GM18499 (cell line): ENCODE data around the gene MRPL17.
"Not testable (repeated sequence)": the region's sequence is repeated elsewhere in the genome, so short reads cannot be mapped to it uniquely, and the experiment has no call there.

ENCODE experiments used
- ATAC-seq: cut with Tn5 transposase; IDR thresholded peaks from one replicate; pipeline ENCODE4 v1.9.1; 2021; ENCODE audit warnings: moderate number of reproducible peaks; ENCODE audit not compliant: insufficient read depth, unreplicated experiment

Gene MRPL17

GRCh38 chr11:6682936-6683861, at the start of gene MRPL17:
Gene MRPL17 (minus strand): TSS chr11:6683340. CDS start chr11:6683296, 44 bp downstream.
- peak; percentile 91 for ATAC-seq

DNA sequence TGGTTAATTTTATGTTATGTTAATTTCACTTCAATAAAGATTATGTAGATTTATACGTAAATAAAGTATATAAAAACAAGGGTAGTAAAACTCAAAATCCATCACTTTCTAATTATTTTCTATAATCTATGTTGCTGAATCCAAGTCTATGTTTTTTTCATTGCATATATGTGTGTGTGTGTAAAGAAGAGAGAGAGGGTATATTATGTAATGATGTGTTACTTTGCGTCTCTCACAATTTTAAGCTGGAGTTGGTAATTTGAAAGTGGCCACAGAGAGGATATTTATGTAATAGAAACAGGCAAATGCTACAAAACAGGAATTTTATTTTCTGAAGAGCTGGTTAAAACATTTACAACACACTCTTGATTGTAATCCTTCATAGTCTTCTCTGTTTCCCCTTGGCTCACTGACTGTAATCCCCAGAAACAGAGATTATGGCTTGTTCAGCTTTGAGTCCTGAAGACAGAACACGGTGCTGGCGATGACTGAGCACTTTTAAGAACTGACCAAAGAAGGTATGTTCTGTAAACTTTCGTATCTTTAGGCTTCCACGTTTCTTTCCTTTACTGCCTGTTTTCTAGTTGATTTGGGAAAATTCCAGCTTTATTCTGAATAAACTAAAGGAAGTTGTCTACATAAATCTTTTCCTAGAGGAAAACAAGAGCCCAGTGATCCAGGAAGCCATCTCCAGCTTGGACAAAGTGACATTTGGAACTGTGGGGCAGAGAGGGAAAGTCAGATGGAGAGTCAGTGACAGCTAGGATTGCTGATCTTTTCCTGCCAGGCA, 45.0 kb upstream of the MRPL17 start:
- ATAC-seq: no peak

DNA sequence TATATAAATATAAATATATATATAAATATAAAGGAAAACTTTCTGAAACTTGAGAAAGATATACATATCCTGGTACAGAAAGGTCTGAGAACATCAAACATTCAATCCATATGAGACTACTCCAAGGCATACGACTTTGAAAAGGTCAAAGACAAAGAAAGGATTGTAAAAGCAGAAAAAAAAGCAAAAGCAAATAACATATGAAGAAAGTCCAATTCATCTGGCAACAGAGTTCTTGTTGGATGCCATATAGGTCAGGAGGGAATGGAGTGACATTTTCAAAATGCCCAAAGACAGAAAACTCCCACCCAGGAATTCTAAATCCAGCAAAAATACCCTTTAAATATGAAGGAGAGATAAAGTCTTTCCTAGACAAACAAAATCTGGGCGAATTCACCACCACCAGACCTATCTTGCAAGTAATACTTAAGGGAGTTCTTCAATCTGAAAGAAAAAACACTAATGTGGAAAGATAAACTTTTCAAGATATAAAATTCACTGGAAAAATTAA, 42.3 kb upstream of the MRPL17 start:
- no peak for ATAC-seq

- no peak for ATAC-seq
These were observed 40.9 kb upstream of the MRPL17 start for GRCh38 chr11:6724013-6724412.

DNA sequence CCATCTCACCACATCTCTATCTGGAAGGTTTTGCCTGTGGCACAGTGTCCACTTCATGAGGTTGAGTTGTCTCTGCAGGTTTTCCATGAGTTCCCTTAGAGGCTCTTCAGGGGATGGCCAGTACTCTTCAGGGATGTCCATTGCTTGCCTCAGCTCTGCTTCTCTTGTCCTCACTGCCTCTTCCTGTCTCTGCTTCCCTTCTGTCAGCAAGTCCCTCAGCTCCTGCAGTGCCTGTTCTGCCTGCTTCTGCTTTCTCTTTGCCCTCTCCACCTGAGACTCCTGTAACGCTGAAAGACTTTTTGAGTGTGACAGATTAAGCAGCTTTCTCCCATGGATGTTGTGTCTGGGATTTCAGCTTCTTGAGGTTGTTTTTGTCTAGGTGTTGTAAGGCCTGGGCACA, 38.2 kb upstream of the MRPL17 start:
- ATAC-seq: no peak

- ATAC-seq: no peak
These were observed 36.4 kb upstream of the MRPL17 start for GRCh38 chr11:6719576-6719975.

DNA sequence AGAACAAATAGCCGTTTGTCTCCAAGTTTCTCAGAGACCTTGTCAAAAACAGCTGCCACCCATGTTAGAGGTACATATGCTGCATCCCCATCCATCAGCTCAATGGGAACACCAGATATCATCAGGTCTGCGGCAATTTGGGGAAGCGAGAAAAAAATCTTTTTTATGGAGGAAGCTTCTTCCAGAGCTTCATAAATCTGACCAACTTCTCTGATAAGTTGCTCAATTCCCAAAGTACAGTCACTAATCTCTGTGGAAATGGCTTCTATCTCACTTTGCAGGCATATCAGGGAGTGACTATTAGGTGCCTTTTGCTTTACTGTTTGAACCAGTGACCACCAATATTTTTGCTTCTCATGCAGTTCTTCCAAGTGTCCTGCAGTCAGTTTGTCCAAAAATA, 34.3 kb upstream of the MRPL17 start:
- no peak for ATAC-seq

- ATAC-seq: not testable (repeated sequence)
These were observed 28.4 kb upstream of the MRPL17 start for GRCh38 chr11:6711552-6711951.

DNA sequence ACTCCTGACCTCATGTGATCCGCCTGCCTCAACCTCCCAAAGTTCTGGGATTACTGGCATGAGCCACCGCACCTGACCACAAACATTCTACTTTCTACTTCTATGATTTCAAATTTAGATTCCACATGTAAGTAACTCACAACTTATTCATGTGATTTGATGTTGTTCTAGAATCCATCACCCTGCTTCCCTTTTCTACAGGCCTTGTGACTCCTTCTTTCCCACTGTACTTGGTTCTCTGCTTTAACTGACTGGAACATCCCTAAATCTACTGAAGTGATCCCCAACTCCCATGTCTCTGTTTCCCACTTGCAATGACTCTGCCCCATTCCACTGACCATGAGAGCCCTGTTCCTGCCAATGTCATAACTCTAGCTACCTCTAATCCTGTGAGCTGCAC, 25.7 kb upstream of the MRPL17 start:
- ATAC-seq: no peak

GRCh38 chr11:6705905-6706535, 22.9 kb upstream of the MRPL17 start:
- ATAC-seq: no peak

DNA sequence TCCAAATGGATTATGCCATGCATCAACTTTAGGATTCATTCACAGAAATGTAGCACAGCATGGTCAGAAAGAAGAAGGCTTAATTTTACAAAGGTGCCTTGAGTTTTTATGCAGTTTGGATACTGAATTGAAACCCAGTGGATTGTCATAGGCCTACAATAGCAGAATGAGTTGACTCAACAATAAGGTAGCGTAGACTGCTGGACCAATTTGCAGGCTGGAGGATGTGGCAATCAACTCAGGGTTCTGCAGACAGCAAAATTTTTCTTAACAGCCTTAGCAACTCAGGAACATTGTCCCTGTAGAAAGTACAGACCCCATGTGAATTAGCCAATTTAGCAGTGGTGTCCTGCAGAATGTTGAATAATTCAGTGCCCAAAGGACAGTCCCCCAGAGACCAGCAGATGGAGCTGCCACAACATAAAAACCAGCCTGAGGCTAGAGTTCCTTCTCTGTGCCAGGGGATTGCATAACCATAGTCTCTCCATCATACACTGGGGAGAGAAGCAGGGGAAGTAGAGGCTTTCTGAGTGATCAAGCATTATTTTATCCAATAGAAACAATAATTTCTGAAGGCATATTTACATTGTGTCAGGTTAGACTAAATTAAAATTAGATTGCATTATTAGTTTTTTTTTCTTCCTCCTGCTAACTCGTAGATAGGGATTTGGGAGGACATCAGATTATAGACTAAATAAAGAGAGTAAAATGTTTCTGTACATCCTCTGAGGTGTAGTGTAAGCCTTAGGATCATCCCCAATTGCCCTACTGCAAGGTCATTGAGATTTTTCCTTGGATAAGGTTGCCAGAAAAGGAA, 20.3 kb upstream of the MRPL17 start:
- no peak for ATAC-seq

DNA sequence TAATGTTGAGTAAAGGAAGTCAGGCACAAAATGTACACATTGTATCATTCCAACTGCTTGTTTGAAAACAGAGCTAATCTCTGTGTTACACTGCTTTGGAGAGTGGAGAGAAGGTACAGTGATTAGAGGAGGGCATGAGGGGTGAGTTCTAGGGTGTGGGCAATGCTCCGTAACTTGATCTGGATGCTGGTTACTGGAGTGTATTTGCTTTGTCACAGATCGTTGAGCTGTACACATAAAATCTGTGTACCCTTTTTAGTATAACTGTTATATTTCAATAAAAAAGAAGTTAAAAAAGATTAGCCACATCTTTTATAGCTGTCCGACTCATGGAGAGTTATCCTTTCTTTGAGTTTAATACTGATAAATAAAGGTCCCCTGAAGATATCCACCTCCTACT, 18.8 kb upstream of the MRPL17 start:
- ATAC-seq: not testable (repeated sequence)

GRCh38 chr11:6695377-6695776, 12.2 kb upstream of the MRPL17 start:
- no peak for ATAC-seq

- ATAC-seq: no peak
These were observed 11.0 kb upstream of the MRPL17 start for GRCh38 chr11:6694229-6694535.

GRCh38 chr11:6693342-6694228, 10.4 kb upstream of the MRPL17 start:
- ATAC-seq: no peak

DNA sequence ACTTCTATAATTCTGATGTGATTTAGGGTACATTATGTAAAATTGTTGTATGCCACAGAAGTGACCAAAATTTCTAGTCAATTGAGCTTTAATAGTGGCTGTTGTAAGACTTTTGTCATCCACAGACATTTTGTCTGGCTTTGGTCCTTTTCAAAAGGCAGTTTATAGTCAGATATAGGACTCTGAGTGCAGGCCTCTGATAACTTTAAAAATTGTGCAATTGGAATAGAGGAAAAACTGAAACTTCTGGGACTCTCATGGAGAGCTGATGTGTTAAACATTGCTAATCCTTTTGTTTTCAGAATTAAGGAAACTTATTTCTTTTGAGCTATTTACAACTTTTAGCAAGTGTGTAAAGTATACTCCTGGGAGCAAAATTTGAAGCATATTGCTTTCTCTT, 9.0 kb upstream of the MRPL17 start:
- ATAC-seq: no peak

DNA sequence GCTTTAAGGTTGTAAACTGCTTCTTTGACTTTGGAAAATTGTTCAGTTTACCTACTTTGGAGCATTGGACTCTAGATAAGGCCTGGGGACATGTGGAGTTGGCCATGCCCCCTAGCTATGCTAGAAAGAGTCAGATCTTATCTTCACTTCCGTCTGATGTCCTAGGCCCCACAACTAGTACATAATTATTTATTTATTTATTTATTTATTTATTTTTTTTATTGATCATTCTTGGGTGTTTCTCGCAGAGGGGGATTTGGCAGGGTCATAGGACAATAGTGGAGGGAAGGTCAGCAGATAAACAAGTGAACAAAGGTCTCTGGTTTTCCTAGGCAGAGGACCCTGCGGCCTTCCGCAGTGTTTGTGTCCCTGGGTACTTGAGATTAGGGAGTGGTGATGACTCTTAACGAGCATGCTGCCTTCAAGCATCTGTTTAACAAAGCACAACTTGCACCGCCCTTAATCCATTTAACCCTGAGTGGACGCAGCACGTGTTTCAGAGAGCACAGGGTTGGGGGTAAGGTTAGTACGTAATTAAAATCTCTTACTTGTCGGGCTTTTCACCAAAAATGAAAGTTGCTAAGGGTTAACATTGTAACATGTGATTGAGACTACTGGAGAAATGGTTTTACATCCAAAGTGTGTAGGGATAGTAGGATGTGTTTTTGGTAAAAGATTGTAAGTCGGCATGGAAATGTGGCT, 7.4 kb upstream of the MRPL17 start:
- ATAC-seq: not testable (repeated sequence)

GRCh38 chr11:6687876-6688275, 4.7 kb upstream of the MRPL17 start:
- ATAC-seq: no peak
